ENCODE results near the gene GALNT2.

GRCh38 chr1:230113235-230113592, 46.2 kb downstream of the GALNT2 start:
- TF ChIP-seq YY1 (IDR thresholded peaks at IDR 0.05; ENCODE audit: insufficient read depth, insufficient read length) (no peak), ZNF274 (IDR thresholded peaks at IDR 0.05; ENCODE audit: low read depth, low read length) (no peak)
